ENCODE measurements around the gene IL36A. TPM values are rescaled to one million over a fixed set of nuclear protein-coding genes. Genes with fewer than 3 reads are reported as not detected.

IL36A gene
- total RNA-seq, 1 experiment from 2014 or later, result not detected

- H3K9ac ChIP-seq (ENCODE audit: low read length), result no peak overlapping the region
- no peak overlapping the region for H3K27ac ChIP-seq (ENCODE audit: low read length)
- no TSS peak for BruUV-seq (replicated peaks)
- H3K79me2 ChIP-seq (ENCODE audit: low read length), result no peaks in the 10 kb centered on the region
- intact Hi-C loops (cut with micrococcal nuclease), result no loop called here
- H3K36me3 ChIP-seq (ENCODE audit: low read depth, low read length), result no peaks in the 10 kb centered on the region
- H3K4me3 ChIP-seq (ENCODE audit: low read length), result no peak overlapping the region
- no peaks in the 10 kb centered on the region for H3K27me3 ChIP-seq (ENCODE audit: low read length)
- no peak overlapping the region for H2AFZ ChIP-seq (ENCODE audit: low read length)
- H3K9me3 ChIP-seq (ENCODE audit: low read length), result peaks cover 17% of the 10 kb centered on the region; the same call in 1 of the 2 replicates
- ChIA-PET CTCF (no interaction called here), POLR2A (ENCODE audit: unreplicated experiment) (no interaction called here)
- no peak for DNase-seq
- H3K4me2 ChIP-seq (ENCODE audit: low read length), result no peak overlapping the region
- ATAC-seq, result no peak
- H4K20me1 ChIP-seq (ENCODE audit: low read length), result no peaks in the 10 kb centered on the region
- H3K4me1 ChIP-seq (ENCODE audit: insufficient read depth, low read length), result no peaks in the 10 kb centered on the region
- TF ChIP-seq EZH2 (IDR thresholded peaks at IDR 0.05; ENCODE audit: low read length, unreplicated experiment) (no peak), EZH2phosphoT487 (IDR thresholded peaks at IDR 0.05; ENCODE audit: borderline replicate concordance, low read length) (no peak)
- TF ChIP-seq, protein P1, sequence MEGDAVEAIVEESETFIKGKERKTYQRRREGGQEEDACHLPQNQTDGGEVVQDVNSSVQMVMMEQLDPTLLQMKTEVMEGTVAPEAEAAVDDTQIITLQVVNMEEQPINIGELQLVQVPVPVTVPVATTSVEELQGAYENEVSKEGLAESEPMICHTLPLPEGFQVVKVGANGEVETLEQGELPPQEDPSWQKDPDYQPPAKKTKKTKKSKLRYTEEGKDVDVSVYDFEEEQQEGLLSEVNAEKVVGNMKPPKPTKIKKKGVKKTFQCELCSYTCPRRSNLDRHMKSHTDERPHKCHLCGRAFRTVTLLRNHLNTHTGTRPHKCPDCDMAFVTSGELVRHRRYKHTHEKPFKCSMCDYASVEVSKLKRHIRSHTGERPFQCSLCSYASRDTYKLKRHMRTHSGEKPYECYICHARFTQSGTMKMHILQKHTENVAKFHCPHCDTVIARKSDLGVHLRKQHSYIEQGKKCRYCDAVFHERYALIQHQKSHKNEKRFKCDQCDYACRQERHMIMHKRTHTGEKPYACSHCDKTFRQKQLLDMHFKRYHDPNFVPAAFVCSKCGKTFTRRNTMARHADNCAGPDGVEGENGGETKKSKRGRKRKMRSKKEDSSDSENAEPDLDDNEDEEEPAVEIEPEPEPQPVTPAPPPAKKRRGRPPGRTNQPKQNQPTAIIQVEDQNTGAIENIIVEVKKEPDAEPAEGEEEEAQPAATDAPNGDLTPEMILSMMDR (conservative IDR thresholded peaks at IDR 0.05; ENCODE audit: low read depth, low read length), result no peak
- H3K9me2 ChIP-seq (replicated peaks; ENCODE audit: low read length), result no peaks in the 10 kb centered on the region
- H3F3A ChIP-seq (ENCODE audit: low read length, unreplicated experiment), result no peaks in the 10 kb centered on the region
Observed at GRCh38 chr2:113000436-113000835, 4.8 kb upstream of the IL36A start.

DNA sequence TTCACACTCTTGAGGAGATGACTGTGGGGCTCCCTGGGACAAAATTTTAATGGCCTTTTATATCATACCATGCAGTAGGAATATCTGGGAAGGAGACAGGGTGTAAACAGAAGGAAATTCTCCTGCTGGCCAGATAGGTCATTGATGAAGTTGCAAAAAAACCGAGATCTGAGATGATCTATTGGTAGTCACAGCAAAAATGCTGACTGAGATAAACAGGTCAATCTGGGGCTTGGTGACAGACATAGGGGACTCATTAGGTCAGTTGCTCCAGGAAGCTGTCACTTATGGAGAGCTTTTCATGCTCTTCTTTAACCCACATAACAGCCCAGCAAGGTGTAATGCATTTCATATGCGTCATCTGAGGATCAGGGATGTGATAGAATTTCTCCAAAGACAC lies 2.6 kb upstream of the IL36A start:
- intact Hi-C loops (cut with micrococcal nuclease), result no loop called here
- BruUV-seq (replicated peaks), result no TSS peak

GRCh38 chr2:113007250-113007649 lies 2.0 kb downstream of the IL36A start:
- no peak overlapping the region for H2AFZ ChIP-seq (ENCODE audit: low read length)
- no peaks in the 10 kb centered on the region for H3K4me1 ChIP-seq (ENCODE audit: insufficient read depth, low read length)
- no peaks in the 10 kb centered on the region for H3K9me3 ChIP-seq (ENCODE audit: low read length)
- H3K4me2 ChIP-seq (ENCODE audit: low read length), result no peak overlapping the region
- CTCF ChIA-PET, result no interaction called here
- POLR2A ChIA-PET (ENCODE audit: unreplicated experiment), result no interaction called here
- H3K79me2 ChIP-seq (ENCODE audit: low read length), result no peaks in the 10 kb centered on the region
- H4K20me1 ChIP-seq (ENCODE audit: low read length), result no peaks in the 10 kb centered on the region
- no peaks in the 10 kb centered on the region for H3K9me2 ChIP-seq (replicated peaks; ENCODE audit: low read length)
- no peak overlapping the region for H3K27ac ChIP-seq (ENCODE audit: low read length)
- H3K36me3 ChIP-seq (ENCODE audit: low read depth, low read length), result no peaks in the 10 kb centered on the region
- H3K9ac ChIP-seq (ENCODE audit: low read length), result no peak overlapping the region
- intact Hi-C loops (cut with micrococcal nuclease), result no loop called here
- H3K27me3 ChIP-seq (ENCODE audit: low read length), result no peaks in the 10 kb centered on the region
- TF ChIP-seq EZH2 (IDR thresholded peaks at IDR 0.05; ENCODE audit: low read length, unreplicated experiment) (no peak), EZH2phosphoT487 (IDR thresholded peaks at IDR 0.05; ENCODE audit: borderline replicate concordance, low read length) (no peak)
- TF ChIP-seq, protein P1 (conservative IDR thresholded peaks at IDR 0.05; ENCODE audit: low read depth, low read length), result no peak
- H3K4me3 ChIP-seq (ENCODE audit: low read length), result no peak overlapping the region
- H3F3A ChIP-seq (ENCODE audit: low read length, unreplicated experiment), result no peaks in the 10 kb centered on the region
- no TSS peak for BruUV-seq (replicated peaks)
- no peak for DNase-seq
- no peak for ATAC-seq

More for the DNA sequence above, 2.6 kb upstream of the IL36A start:
- TF ChIP-seq EZH2 (IDR thresholded peaks at IDR 0.05; ENCODE audit: low read length, unreplicated experiment), result no peak
- H4K20me1 ChIP-seq (ENCODE audit: low read length), result no peaks in the 10 kb centered on the region
- H2AFZ ChIP-seq (ENCODE audit: low read length), result no peak overlapping the region
- ChIA-PET CTCF (no interaction called here), POLR2A (ENCODE audit: unreplicated experiment) (no interaction called here)
- DNase-seq, result no peak
- no peak overlapping the region for H3K4me2 ChIP-seq (ENCODE audit: low read length)
- ATAC-seq, result no peak
- H3K9ac ChIP-seq (ENCODE audit: low read length), result no peak overlapping the region
- no peaks in the 10 kb centered on the region for H3K4me1 ChIP-seq (ENCODE audit: insufficient read depth, low read length)
- H3K4me3 ChIP-seq (ENCODE audit: low read length), result no peak overlapping the region
- H3F3A ChIP-seq (ENCODE audit: low read length, unreplicated experiment), result no peaks in the 10 kb centered on the region
- no peaks in the 10 kb centered on the region for H3K36me3 ChIP-seq (ENCODE audit: low read depth, low read length)
- H3K27me3 ChIP-seq (ENCODE audit: low read length), result no peaks in the 10 kb centered on the region
- no peaks in the 10 kb centered on the region for H3K9me2 ChIP-seq (replicated peaks; ENCODE audit: low read length)
- H3K79me2 ChIP-seq (ENCODE audit: low read length), result no peaks in the 10 kb centered on the region
- H3K27ac ChIP-seq (ENCODE audit: low read length), result no peak overlapping the region
- peaks cover 17% of the 10 kb centered on the region; the same call in 1 of the 2 replicates for H3K9me3 ChIP-seq (ENCODE audit: low read length)

Data from PC-3 (cell line).